NCI-H524 (cell line): ENCODE measurements around the gene TSSC4.
A peak's percentile ranks its signal among the peaks of the same experiment; 100 is the strongest.

Source experiments
- DNase-seq, 2 experiments: peaks; one replicate each; lab custom pipeline; 2025; lab: John Stamatoyannopoulos, UW

The TSSC4 gene

GRCh38 chr11:2447951-2448650 is 47.6 kb downstream of the TSSC4 start:
- DNase-seq: no peak

DNA sequence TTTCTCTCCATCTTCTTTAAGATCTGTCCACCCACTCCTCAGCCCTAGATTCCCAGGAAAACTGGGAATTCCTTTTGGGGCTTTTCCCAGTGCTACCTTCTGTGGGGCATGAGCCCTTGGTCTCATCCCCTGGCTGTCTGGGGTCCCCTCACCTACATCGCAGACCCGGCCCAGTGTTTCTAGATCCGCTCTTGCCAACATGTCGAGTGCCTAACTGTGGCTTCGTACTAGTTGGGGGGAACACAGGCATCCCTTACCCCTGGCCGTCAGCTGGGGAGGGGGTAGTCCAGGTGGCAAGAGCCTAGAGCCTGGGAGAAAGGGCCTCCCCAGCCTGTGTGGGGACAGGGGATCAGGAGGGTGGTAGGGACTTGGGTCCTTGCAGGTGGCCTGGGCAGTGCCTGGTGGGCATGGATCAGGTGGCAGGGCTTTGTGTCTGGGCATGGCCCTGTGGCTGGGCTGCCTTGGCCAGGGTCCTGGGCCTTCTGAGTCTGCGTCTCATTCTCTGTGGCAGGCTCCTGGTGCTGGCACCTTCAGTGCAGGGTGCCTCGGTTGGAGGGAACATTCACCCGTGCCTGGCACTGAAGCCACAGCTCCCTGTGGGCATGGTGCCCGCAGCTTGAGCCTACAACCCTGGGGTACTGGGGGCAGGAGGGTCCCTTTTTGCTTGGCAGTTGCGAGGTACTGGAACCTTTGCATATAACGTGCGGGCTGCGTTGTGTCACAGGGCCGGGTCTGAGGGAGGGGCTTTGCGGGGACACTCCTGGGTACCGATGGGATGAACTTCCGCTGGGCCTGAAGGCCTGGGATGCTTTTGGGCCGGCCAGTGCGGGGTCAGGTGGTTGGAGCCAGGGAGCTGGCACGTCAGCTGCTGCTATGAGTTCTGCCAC is 48.4 kb downstream of the TSSC4 start:
- no peak for DNase-seq

GRCh38 chr11:2449548-2450320 is 49.2 kb downstream of the TSSC4 start:
- DNase-seq: no peak

- DNase-seq: no peak
These were observed 49.9 kb downstream of the TSSC4 start for GRCh38 chr11:2450321-2451041.

DNA sequence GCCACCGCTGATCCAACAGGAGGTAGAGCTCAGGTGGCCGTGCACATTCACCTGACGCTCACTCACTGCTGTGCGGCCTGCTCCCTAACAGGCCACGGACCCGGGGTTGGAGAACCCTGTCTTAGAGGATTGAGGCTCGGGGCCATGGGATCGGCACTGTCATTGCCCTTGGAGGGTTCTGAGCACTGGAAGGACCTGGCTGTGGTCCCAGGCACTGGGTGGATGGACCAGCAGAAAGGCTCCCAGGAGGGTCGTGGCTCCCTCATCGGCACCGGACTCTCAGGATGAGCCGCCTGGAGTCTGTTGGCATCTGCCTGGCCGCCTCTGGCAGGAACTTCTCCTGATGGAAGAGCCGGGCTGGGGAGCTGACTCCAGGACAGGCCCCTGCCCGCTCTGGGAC is 50.8 kb downstream of the TSSC4 start:
- DNase-seq: no peak

GRCh38 chr11:2451916-2452315 is 51.4 kb downstream of the TSSC4 start:
- no peak for DNase-seq

- peak; percentile 79 to 92 for DNase-seq
These were observed 51.9 kb downstream of the TSSC4 start for GRCh38 chr11:2452321-2453012.

DNA sequence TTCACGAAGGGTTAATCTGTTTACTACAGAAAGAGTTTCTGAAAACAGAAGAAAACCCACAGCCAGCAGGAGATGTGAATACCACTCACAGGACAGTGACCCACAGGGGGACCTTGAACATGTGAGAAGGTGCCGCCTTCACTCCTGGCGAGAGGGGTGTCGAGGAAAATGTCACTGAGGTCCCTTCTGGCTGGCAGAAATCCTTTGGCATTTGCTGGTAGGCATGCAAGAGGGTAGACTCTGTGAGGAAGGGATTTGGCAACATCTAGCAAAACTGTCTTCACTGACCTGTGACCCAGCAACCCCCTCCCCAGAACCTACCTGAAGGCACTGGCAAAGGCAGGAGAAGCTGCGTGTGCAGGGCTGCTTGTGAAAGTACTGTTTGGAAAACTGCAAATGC is 52.9 kb downstream of the TSSC4 start:
- no peak for DNase-seq
